Activated CD4-positive, alpha-beta T cell treated with anti-CD3 and anti-CD28 coated beads for 48 hours (primary cell): Measurements from ENCODE around the gene RACK1.
"Not testable (repeated sequence)": the region's sequence is repeated elsewhere in the genome, so short reads cannot be mapped to it uniquely, and the experiment has no call there.

Experiments used
- DNase-seq: peaks from one replicate; pipeline ENCODE4 v3.0.0-alpha.2; 2020

The RACK1 gene

GRCh38 chr5:181243564-181244343 is at the start of gene RACK1:
RACK1 (minus strand) TSS chr5:181243906; CDS start chr5:181243800, 106 bp downstream.
- peak; percentile 93 for DNase-seq

- DNase-seq, result not testable (repeated sequence)
Measured at GRCh38 chr5:181287331-181287730, 43.6 kb upstream of the RACK1 start.

GRCh38 chr5:181285962-181286705 is 42.4 kb upstream of the RACK1 start:
- not testable (repeated sequence) for DNase-seq

GRCh38 chr5:181283841-181284755 is 40.4 kb upstream of the RACK1 start:
- DNase-seq, result not testable (repeated sequence)

- DNase-seq, result no peak
Measured at GRCh38 chr5:181283347-181283746, 39.6 kb upstream of the RACK1 start.

- DNase-seq, result no peak
Measured at GRCh38 chr5:181282874-181283273, 39.2 kb upstream of the RACK1 start.

GRCh38 chr5:181282415-181282814 is 38.7 kb upstream of the RACK1 start:
- DNase-seq, result not testable (repeated sequence)

- DNase-seq, result no peak
Measured at GRCh38 chr5:181281984-181282316, 38.2 kb upstream of the RACK1 start.

GRCh38 chr5:181281077-181281983 is 37.6 kb upstream of the RACK1 start:
- DNase-seq, result no peak

GRCh38 chr5:181280251-181280762 is 36.6 kb upstream of the RACK1 start:
- no peak for DNase-seq

GRCh38 chr5:181273433-181273744 is 29.7 kb upstream of the RACK1 start:
- DNase-seq, result not testable (repeated sequence)

GRCh38 chr5:181271081-181271480 is 27.4 kb upstream of the RACK1 start:
- no peak for DNase-seq

GRCh38 chr5:181267907-181268306 is 24.2 kb upstream of the RACK1 start:
- not testable (repeated sequence) for DNase-seq

- DNase-seq, result not testable (repeated sequence)
Measured at GRCh38 chr5:181267291-181267904, 23.7 kb upstream of the RACK1 start.

GRCh38 chr5:181265092-181265671 is 21.5 kb upstream of the RACK1 start:
- no peak for DNase-seq

- DNase-seq, result no peak
Measured at GRCh38 chr5:181263633-181264032, 19.9 kb upstream of the RACK1 start.

GRCh38 chr5:181261320-181262049 is 17.8 kb upstream of the RACK1 start:
- peak; percentile 79 for DNase-seq

- DNase-seq, result peak; percentile 93
Measured at GRCh38 chr5:181260720-181261319, 17.1 kb upstream of the RACK1 start, which contains the start of gene TRIM52. TRIM52 (minus strand) TSS chr5:181261143; CDS start chr5:181260813, 330 bp downstream.

GRCh38 chr5:181259974-181260719 is 16.4 kb upstream of the RACK1 start:
- DNase-seq, result no peak
